ENCODE data around the gene AIFM1.

Gene AIFM1

GRCh38 chrX:130097507-130098209 lies 68.0 kb downstream of the AIFM1 start:
- DNase-seq: no peak

GRCh38 chrX:130095249-130096030 lies 70.2 kb downstream of the AIFM1 start:
- DNase-seq: no peak

GRCh38 chrX:130094696-130095095 lies 70.9 kb downstream of the AIFM1 start:
- no peak for DNase-seq

- DNase-seq: no peak
Observed at GRCh38 chrX:130093271-130093670, 72.4 kb downstream of the AIFM1 start.

- peak in 6 of 51 donors; percentile 0 to 12 (median 1) for DNase-seq
Observed at GRCh38 chrX:130091980-130092522, 73.6 kb downstream of the AIFM1 start.

- no peak for DNase-seq
Observed at GRCh38 chrX:130090364-130090763, 75.3 kb downstream of the AIFM1 start.

- no peak for DNase-seq
Observed at GRCh38 chrX:130086447-130087206, 79.0 kb downstream of the AIFM1 start.

- DNase-seq: no peak
Observed at GRCh38 chrX:130085551-130086446, 79.8 kb downstream of the AIFM1 start.

- no peak for DNase-seq
Observed at GRCh38 chrX:130084631-130085237, 80.9 kb downstream of the AIFM1 start.

GRCh38 chrX:130083656-130084382 lies 81.8 kb downstream of the AIFM1 start:
- DNase-seq: peak in 1 of 51 donors; percentile 1

- DNase-seq: no peak
Observed at GRCh38 chrX:130083107-130083490, 82.5 kb downstream of the AIFM1 start.

- peak in 4 of 51 donors; percentile 0 to 3 (median 2) for DNase-seq
Observed at GRCh38 chrX:130082244-130083106, 83.2 kb downstream of the AIFM1 start.

GRCh38 chrX:130081421-130082045 lies 84.1 kb downstream of the AIFM1 start:
- DNase-seq: no peak

GRCh38 chrX:130080791-130081367 lies 84.8 kb downstream of the AIFM1 start:
- no peak for DNase-seq

GRCh38 chrX:130079824-130080406 lies 85.7 kb downstream of the AIFM1 start:
- peak in 36 of 51 donors; percentile 1 to 60 (median 10) for DNase-seq

Data from hypothalamus (tissue), 51 donors.